NCI-H1092 treated with DMSO at 0.1 percent for 48 hours (cell line): ENCODE data around the gene SRP68.
"Not testable (repeated sequence)": the region's sequence is repeated elsewhere in the genome, so short reads cannot be mapped to it uniquely, and the experiment has no call there.

Experiments
- DNase-seq: peaks from one replicate; lab custom pipeline; 2025; lab: John Stamatoyannopoulos, UW

SRP68 gene

DNA sequence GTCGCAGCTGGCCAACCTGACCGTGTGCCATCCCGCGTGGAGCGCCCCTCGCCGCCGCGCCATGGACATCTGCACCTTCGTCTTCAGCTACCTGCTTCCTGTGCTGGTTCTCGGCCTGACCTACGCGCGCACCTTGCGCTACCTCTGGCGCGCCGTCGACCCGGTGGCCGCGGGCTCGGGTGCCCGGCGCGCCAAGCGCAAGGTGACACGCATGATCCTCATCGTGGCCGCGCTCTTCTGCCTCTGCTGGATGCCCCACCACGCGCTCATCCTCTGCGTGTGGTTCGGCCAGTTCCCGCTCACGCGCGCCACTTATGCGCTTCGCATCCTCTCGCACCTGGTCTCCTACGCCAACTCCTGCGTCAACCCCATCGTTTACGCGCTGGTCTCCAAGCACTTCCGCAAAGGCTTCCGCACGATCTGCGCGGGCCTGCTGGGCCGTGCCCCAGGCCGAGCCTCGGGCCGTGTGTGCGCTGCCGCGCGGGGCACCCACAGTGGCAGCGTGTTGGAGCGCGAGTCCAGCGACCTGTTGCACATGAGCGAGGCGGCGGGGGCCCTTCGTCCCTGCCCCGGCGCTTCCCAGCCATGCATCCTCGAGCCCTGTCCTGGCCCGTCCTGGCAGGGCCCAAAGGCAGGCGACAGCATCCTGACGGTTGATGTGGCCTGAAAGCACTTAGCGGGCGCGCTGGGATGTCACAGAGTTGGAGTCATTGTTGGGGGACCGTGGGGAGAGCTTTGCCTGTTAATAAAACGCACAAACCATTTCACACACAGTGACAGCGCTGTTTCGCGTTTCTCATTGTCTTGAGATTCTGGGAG lies 4.7 kb upstream of the SRP68 start:
- no peak for DNase-seq

DNA sequence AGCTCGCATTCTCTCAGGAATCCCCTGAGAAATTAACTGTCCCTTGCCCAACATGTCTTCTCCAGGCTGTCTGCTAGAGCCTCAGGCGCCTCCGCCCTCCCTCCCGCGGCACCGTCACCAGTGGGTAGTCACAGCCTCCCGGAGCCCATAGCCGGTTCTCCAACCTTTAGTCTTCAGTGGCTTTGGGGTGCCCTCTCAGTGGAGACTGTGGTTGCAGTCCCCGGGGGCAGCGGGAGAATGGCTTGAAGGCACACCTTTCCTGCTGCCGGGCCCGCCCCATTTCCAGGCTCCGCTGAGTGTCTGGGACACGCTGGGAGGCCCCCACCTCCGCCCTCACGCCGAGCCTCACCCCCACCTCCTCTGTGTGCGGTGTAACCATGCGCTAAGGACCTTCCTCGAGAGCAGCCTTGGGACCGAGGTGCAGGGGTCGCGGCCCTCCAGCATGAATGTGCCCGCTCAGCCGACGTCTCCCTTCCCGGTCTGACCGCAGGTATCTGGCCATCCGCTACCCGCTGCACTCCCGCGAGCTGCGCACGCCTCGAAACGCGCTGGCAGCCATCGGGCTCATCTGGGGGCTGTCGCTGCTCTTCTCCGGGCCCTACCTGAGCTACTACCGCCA lies 3.9 kb upstream of the SRP68 start:
- DNase-seq, result no peak

DNA sequence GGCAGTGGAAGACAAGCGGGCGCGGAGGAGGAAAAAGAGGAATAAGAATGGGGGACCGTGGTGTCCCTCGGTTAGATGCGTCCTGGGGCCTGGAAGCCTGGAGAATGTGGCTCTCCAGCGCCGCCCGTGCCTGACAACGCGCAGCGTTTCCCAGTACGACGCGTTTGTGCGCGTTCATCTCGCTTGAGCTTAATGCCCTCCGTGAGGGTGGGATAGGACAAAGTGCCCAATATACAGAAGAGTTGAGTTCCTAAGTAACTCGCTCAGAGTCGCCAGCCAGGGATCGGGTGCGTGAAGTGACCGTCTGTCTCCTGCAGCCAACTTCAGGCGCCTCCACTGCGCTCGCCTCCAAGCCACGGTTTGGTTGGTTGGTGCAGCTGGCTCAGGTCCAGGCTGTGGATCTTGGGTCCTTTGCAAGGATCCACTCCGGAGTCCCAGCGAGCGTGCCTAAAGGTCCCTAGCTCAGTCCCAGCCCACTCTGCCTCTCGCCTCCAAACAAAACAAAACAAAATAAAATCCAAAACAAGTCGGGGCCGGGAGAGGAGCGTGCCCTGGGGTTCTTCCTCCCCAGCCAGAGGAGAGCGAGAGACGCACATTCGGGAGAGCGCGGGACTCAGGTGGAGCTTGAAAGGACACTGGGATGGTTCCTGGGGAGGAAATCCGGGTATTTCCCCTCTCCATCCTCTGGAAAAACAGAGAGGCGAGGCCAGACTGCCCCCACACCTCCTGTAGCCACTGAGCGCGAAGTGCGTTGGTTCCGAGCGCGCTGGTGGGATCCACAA lies 3.2 kb upstream of the SRP68 start:
- DNase-seq, result no peak

DNA sequence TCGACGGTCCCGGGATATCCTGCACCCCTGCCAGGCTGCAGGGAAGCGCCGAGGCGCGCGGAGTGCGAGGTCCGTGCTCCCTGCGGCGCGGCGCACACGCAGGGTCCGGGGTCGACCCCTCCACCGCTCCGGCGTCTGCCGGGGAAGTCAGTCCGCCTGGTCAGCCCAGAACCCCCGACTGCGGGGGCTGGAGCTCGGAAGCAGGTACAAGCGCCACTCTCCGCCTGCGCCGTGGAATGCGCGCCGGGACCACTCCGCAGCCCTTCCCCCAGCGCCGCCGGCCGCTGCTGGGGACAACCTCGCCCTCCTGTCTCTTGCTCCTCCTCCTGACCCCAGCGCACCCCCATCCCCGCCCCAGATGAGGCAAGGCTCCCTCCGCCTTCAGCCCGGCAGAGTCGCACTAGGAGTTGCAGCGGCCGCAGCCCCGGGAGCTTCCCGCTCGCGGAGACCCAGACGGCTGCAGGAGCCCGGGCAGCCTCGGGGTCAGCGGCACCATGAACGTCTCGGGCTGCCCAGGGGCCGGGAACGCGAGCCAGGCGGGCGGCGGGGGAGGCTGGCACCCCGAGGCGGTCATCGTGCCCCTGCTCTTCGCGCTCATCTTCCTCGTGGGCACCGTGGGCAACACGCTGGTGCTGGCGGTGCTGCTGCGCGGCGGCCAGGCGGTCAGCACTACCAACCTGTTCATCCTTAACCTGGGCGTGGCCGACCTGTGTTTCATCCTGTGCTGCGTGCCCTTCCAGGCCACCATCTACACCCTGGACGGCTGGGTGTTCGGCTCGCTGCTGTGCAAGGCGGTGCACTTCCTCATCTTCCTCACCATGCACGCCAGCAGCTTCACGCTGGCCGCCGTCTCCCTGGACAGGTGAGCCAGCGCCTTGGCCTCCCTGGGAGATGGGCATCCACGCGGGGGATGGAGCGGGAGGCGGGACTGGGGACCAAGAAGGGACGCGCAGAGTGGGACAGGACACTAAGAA lies 2.4 kb upstream of the SRP68 start, which contains the start of gene GALR2:
GALR2 (plus strand) TSS at position 392 of the 974 bp plus-strand sequence; CDS start at position 495, 103 bp downstream.
- DNase-seq, result no peak

DNA sequence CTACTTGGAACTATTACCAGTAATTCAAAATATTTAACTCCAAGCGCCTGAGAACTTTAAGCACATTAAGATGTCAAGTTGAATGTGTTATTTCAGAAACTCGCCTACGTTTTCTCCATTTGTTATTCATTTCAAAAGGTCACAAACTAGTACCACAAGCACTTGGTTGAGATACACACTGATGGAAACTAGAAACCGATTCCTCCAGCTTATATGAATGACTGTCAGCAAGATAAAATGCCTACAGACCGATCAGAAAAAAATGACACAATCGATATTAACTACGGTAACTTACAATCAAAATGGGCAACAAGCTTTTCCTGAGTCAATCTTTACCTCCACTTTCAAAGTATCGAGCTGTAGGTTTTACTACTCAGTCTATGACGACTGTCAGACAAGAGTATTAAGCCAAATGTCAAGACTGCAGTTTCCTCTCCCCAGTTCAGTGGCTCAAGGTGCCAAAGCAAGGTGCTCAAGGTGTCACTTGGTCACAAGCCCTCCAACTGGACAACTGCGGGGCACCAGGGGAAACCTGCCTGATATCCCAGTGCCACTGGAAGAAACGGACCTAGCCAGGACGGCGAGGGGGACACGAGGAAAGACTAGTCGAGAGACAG lies 678 bp downstream of the SRP68 start:
- DNase-seq, result no peak

DNA sequence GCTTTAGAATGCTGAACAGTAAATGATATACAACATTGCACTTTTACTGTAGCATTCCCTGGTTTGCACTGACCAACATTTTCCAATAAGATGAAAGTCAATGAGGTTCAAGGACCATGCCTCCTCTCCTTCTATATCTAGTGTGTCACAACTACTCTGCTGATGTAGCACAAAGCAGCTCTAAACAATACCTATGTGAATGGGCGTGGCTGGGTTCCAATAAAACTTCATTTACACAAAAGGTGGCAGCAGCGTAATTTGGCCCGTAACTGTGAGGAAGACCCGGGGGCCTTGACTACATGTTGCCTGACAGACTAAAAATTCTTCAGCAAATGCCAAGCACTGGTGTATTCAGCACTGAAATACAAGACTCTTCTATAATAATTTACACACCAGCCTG lies 6.5 kb downstream of the SRP68 start:
- DNase-seq, result no peak

DNA sequence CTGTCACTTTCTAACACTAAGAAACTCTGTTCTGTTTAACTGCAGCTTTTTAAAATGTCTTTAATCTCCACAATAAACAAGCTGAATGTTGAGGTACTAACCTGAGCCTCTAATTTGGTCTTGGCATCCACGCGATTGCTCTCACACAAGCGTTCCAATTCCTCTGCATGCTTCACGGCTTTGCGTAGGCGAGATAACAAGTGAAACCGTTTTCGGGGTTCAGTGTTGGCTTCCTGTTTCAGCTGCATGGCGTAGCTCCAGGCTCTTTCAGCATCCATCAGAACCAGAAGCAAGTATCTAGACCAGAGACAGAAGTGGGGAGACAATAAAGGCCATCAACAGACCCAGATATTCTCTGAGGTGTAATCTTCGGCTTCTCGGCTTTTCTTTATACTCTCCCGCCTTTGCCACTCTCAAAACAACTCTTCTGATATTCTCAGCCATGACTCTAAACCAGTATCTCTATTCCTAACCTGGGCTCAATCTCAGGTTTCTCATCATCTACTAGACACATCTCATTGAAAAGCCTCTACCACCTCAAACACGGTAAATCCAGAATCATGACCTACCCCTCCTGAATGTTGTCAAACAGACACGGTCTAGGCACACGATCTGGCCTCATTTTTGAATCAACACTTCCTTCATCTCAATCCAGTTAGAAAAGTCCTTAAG lies 8.3 kb downstream of the SRP68 start:
- no peak for DNase-seq

DNA sequence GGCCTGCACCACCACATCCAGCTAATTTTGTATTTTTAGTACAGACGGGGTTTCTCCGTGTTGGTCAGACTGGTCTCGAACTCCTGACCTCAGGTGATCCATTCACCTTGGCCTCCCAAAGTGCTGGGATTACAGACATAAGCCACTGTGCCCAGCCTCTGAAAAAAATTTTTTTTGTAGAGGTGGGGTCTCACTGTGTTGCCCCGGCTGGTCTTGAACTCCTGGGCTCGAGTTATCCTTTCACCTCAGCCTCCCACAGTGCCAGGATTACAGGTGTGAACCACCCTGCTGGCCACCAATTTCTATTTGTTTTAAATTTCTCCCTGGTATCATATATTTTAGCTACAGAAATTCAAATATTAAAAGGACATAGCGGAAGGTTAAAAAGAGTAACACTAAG lies 14.1 kb downstream of the SRP68 start:
- not testable (repeated sequence) for DNase-seq

DNA sequence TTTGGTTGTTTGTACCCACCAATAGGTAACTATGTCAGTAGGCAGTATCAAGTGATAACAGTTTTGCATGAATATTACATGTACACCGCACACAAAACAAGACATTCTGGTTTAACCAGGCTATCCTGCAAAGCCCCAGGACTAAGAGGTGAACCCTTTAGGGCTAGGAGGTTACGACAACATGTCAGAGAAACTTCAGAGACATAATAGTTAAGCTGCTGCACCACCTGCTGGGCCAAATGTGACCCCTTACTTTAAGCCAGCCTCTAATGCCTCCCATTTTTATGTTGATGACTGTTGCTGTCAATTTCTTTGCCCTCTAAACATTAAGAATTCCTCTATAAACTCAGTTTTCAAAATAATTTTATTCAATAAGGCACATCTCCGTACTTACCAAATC lies 15.4 kb downstream of the SRP68 start:
- no peak for DNase-seq

DNA sequence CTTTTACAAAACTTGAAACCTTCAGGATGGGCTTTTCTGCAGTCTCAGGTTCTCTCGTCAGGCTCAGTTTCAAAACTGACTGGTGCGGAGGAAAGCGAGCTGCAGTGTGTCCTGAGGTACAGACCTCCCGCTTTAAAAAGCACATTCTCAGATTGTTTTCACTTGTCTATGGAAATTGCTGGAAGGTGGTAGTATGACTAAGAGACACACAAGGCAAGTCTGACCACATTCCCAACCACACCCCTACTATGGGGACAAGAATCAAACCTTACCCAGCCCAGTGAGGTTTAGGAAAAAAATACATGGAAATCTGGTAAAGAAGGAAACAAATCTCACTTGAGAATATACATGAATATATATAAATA lies 18.2 kb downstream of the SRP68 start:
- DNase-seq, result no peak

DNA sequence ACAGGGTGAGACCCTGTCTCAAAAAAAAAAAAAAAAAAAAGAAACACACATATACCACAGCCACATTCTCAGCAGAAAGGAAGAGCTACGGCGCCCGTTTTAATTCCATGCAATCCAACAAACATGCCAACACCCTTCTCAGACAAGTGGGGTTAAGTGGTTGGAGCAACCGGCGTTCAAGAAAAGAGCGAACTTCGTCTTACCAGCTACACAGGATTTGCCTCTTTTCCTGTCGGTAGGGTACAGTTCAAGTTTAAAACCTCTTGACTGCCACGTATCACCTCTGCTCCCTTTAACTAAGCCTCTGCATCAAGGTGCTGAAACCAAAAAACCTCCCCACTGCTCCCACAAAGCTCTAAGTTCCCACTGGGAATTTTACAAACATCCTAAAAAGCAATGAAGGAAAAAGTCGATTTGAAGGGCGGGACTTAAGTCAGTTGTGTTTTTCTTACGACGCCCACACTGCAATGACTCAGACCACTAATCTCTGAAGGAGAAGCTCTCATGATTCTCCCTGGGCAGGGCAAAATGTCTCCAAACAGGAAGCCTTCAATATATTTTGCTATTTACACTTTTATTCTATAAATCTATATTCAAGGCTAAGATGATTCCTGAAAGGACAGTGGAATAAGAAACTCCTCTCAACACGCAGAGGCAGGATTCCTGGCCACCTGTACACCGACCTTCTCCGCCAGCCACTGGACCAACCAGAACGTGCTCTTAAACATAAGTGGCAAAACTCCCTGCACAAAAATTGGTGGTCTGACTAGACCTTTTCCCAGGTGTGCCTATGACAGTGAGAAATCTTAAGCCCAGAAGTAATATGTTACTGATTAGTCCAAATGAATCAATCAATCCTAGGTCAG lies 18.8 kb downstream of the SRP68 start:
- no peak for DNase-seq

DNA sequence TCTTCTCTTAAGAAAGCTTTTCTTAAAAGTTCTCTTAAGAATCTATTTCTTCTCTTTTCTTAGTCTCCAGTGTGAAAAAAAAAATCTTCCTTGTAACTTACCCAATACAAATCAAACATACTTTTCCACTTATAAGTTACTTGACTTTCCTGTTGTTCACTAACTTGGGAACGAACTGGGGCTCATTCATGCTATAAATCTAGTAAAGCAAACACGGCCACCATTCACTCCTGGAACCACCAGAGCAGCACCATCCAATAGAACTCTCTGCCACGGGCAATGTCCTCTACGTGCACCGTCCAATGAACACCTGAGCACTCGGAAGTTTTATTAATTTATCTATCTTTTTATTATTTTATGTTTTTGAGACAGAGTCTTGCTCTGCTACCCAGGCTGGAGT lies 20.8 kb downstream of the SRP68 start:
- no peak for DNase-seq

DNA sequence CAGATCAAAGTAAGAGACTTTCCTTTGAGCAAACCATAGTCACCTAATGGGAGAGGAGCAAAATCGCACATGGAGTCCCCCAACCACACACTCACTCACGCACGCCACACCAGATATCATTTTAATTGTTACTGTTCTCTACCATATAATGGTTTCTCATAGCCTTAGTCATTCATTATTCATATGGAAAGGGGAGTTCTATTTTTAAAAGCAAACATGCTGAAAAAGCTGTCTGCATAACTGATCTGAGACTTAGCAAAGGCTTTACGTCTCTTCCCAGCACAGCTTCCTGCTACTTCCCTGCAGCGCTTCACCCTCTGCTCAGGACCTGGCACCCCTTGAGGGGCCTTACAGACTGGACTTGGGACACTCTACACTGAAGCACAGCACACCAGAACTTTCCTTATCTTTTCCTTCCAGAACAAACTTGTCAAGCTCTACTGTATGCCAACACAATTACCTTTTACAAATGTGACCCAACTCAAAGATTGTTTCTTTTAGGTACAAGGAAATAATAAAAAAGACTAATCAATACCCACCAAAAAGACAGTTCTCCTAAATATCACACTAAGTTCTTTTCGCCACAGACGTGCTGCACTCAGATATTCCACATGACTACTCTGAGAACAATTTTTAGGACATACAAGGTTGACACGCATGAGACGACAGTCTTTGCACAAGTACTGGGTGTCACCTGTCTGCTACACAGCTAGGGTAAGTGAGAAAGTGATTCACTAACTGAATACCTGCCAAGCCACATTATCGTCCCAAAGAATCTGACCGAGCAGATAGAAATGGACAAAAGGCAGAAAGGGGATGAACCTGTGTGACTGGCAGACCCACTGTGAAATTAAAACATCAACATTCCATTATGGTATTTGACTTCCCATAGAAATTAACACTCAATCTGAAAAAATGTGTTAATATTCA lies 21.5 kb downstream of the SRP68 start:
- DNase-seq, result no peak

DNA sequence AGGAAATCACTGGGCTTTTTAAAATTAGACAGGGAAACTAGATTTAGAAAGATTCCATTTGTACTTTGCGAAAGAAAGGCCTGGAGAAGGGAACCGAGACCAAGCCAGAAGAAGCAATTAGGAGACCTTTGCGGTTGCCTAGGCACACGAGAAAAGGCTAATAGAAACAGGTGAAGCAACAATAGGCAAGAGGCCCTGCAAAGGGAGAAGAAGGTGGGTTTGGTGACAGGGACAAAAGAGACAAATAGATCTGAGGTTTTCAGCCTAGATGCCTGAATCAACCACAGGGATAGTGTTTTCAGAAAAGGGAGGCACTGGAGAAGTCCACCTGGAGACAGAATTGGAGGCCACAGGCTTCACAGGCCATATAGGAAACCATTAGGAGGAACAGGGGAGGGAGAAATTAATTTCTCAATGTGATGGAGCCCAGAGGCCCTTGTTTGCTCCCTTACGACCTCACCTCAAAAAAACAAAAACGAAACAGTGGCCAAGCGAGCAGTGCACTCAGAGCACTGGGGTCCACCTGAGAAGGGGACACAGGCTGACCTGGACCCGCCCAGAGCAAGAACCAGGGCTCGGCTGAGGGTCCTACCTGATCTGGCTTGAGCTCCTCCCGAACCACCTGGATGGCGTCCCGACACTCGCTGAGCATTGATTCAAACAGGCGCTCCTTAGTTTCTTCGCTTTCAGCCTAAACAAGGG lies 22.3 kb downstream of the SRP68 start:
- no peak for DNase-seq

DNA sequence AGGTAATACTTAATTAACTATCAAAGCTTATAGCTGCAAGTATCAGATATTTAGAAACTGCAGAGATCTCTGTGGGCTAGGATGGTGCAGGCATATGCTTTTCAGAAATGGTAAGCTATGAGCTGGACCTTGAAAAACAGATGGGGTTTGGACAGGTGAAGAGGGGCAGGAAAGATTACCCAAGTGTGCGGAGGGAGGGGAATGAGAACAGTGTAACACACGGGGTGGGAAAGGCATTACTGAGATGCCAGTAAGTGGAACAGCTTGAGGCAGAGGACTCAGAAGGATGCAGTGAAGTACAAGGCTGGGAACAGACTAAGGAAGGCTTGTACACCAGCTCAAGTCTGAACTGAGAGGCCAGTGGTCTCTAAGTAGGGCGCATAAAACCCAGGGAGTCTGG lies 23.1 kb downstream of the SRP68 start:
- DNase-seq, result no peak

DNA sequence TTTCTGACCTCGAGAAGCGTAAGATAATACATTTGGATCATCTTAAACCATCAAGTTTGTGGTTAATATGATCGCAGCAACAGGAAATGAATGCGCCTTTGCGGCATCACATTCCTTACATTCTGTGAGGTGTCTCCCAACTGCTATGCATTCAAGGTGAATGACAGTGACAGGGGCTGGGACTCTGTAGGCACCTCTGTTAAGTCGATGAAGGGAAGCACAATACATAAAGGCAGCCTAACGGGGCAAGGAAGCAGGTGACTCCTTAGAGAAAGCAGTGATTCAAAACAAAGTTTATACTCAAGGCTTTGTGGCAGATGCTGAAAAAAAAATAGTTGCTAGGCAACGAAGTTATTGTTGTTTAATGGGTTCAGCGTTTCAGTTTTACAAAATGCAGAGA lies 23.6 kb downstream of the SRP68 start:
- DNase-seq, result no peak

DNA sequence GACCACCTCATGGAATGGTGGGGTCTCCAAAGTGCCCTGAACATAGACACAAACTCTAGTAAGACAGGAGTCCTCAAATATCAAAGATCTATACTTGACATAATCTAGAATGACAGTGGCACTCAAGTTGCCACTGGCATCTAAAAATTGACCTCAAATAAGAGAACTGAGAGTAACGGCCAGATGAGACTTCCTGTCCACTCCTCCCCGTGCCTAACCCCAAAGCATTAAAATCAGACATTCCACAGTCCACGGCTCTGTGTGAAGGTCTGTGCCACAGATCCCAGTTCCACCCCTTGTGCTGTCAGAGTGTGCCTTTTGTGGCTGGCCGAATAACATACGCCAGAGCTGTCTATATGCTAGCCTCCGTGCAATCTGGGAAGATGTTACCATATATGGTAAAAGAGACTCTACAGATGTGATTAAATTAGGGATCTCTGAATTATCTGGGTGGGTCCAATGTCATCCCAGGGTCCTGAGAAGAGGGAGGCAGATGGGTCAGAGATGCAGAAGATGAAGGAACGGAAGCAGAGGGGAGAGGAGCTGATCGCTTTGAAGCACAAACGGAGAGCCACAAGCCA lies 24.2 kb downstream of the SRP68 start:
- DNase-seq, result no peak

DNA sequence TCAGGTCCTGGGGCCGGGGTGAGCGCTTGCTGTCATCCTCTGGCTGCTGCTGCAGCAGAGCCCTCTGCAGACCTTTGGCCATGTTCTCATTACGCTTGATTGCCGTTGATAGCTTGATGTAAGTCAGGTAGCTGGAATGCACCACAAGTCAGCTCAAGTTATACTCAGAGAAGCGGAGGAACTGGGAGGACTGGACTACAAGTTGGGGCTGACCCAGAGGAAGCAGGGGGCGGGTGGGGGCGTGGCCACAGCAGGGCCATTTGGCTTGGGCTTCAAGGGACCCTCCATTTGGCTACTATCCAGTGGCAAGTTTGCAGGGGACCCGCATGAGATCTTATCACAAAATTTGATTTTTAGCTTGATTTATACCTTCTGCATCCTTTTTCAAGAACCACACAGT lies 26.3 kb downstream of the SRP68 start:
- DNase-seq, result no peak
